A673 (cell line): ENCODE data around the gene SCNM1. TPM values are rescaled to one million over a fixed set of nuclear protein-coding genes. Genes with fewer than 3 reads are reported as not detected.

Experiments used
- BruUV-seq: library from RNA; stranded (reverse); fragments of 400-500 nt; replicated peaks from 2 replicates; lab custom pipeline; 2021; lab: Mats Ljungman, UMichigan
- CTCF ChIA-PET: fragments of 300-600 bp; sonication (Branson Sonifier 250); formaldehyde crosslinking; loops from one replicate; lab custom pipeline; 2022; ENCODE audit warnings: antibody characterized with exemption; lab: Charles Lee
- POLR2A ChIA-PET: fragments of 300-600 bp; sonication (Branson Sonifier 250); formaldehyde crosslinking; loops from one replicate; lab custom pipeline; 2022; ENCODE audit warnings: antibody characterized with exemption; ENCODE audit not compliant: low non-redundant PET; lab: Charles Lee
- DNase-seq: peaks from one replicate; pipeline ENCODE4 v3.0.0-alpha.2; 2015; ENCODE audit warnings: low spot score
- H3K27ac ChIP-seq: fragments of 200-600 bp; sonication (generic); 2 replicates; pipeline ENCODE4 v1.5.1; 2016; ENCODE audit warnings: mixed run types, low read depth, mild to moderate bottlenecking, mixed read lengths, antibody characterized with exemption, low read length; ENCODE audit not compliant: poor library complexity, severe bottlenecking
- H3K27me3 ChIP-seq: fragments of 200-600 bp; sonication (generic); replicated peaks from 2 replicates; pipeline ENCODE4 v1.6.1; 2017; ENCODE audit warnings: mixed run types, low read depth, mild to moderate bottlenecking, mixed read lengths, antibody characterized with exemption, low read length; ENCODE audit not compliant: insufficient read depth, poor library complexity
- H3K36me3 ChIP-seq: fragments of 200-600 bp; sonication (generic); 2 replicates; pipeline ENCODE4 v1.6.1; 2016; ENCODE audit warnings: mixed run types, mild to moderate bottlenecking, mixed read lengths, antibody characterized with exemption, low read length; ENCODE audit not compliant: insufficient read depth, poor library complexity, severe bottlenecking
- H3K4me1 ChIP-seq: fragments of 200-600 bp; sonication (generic); 2 replicates; pipeline ENCODE4 v1.6.1; 2017; ENCODE audit warnings: mixed run types, mild to moderate bottlenecking, mixed read lengths, antibody characterized with exemption, low read length; ENCODE audit not compliant: insufficient read depth, poor library complexity, severe bottlenecking
- H3K4me3 ChIP-seq: fragments of 200-600 bp; sonication (generic); 2 replicates; pipeline ENCODE4 v1.5.1; 2016; ENCODE audit warnings: low read depth, mixed run types, mild to moderate bottlenecking, mixed read lengths, low read length; ENCODE audit not compliant: poor library complexity, severe bottlenecking
- H3K9me3 ChIP-seq: fragments of 200-600 bp; sonication (generic); 2 replicates; pipeline ENCODE4 v1.6.1; 2016; ENCODE audit warnings: mixed run types, low read depth, mild to moderate bottlenecking, mixed read lengths, antibody characterized with exemption, low read length; ENCODE audit not compliant: poor library complexity, severe bottlenecking
- EZH2 ChIP-seq: fragments of 200-600 bp; sonication (generic); IDR thresholded peaks from 2 replicates; pipeline ENCODE4 v1.6.1; 2017; ENCODE audit warnings: borderline replicate concordance, low read depth, mild to moderate bottlenecking, mixed read lengths, antibody characterized with exemption, low read length; ENCODE audit not compliant: poor library complexity, severe bottlenecking
- intact Hi-C: fragments of 100-400 bp; cut with micrococcal nuclease; formaldehyde crosslinking; loops from one replicate; pipeline ENCODE4 v1.10.0; 2022; ENCODE audit not compliant: unreplicated experiment
- total RNA-seq: library from RNA; stranded (reverse); gene quantifications from 2 replicates; pipeline ENCODE4 v1.2.3, GENCODE V29; 2021
- TF ChIP-seq, protein P1 (sequence below): fragments of 300-800, 200-600 bp; sonication (generic); conservative IDR thresholded peaks from 2 replicates; pipeline ENCODE4 v1.5.1; 2017; ENCODE audit warnings: low read depth, mild to moderate bottlenecking, antibody characterized with exemption, low read length, moderate library complexity, mixed read lengths

The SCNM1 gene
- total RNA-seq, 1 experiment from 2014 or later = 59.6 TPM

DNA sequence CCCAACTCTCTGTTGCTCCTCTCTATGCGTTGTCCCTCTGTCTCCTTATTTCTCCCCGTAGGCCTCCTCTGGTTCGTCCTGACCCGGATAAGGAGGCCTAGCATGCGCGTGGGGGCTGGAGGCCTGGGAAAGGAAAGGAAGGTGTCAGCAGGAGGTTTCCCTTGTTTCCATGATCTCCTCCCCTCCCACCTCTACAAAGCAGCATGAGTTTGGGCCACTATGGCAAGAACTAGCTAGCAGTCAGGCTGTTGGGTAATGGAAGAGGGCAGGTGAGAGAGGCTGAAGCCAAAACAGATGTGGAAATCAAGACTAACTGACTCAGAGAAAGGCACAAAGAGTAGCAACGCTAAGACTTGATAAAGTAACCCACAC lies 18.8 kb upstream of the SCNM1 start:
- BruUV-seq = no TSS peak
- TF ChIP-seq, protein P1, sequence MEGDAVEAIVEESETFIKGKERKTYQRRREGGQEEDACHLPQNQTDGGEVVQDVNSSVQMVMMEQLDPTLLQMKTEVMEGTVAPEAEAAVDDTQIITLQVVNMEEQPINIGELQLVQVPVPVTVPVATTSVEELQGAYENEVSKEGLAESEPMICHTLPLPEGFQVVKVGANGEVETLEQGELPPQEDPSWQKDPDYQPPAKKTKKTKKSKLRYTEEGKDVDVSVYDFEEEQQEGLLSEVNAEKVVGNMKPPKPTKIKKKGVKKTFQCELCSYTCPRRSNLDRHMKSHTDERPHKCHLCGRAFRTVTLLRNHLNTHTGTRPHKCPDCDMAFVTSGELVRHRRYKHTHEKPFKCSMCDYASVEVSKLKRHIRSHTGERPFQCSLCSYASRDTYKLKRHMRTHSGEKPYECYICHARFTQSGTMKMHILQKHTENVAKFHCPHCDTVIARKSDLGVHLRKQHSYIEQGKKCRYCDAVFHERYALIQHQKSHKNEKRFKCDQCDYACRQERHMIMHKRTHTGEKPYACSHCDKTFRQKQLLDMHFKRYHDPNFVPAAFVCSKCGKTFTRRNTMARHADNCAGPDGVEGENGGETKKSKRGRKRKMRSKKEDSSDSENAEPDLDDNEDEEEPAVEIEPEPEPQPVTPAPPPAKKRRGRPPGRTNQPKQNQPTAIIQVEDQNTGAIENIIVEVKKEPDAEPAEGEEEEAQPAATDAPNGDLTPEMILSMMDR = no peak
- no peak for TF ChIP-seq EZH2
- ChIA-PET POLR2A (no interaction called here), CTCF (interaction anchor here (0.6 kb wide), 1 partner anchor 615 kb away, joined by 6 read pairs; no protein-coding TSS in a partner anchor)
- Histone ChIP-seq H3K36me3 (no peaks in the 10 kb centered on the region), H3K4me3 (peak overlapping the region; percentile 86), H3K27me3 (no peaks in the 10 kb centered on the region), H3K27ac (no peak overlapping the region), H3K4me1 (peaks cover 9% of the 10 kb centered on the region), H3K9me3 (no peaks in the 10 kb centered on the region)
- no peak for DNase-seq
- intact Hi-C loops = no loop called here

DNA sequence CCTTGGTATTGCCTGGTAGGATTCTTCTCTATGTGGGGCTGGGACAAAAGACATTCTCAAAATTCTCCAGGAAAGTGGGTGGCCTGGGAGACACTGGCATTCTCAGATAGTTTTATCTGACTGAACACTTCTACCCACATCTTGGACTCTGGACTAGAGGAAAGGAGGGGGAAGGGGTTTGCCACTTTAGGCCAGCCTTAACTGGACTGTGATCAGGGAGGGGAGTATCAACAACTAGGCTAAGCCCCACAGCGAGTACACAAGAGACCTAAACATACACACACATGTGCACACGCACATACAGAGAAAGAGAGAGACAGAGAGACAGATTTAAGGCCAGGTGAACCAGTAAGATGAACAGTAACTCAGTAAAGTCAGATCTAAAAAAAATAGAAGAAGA lies 18.3 kb upstream of the SCNM1 start:
- Histone ChIP-seq H3K27me3 (no peaks in the 10 kb centered on the region), H3K4me1 (peaks cover 9% of the 10 kb centered on the region), H3K27ac (no peak overlapping the region), H3K9me3 (no peaks in the 10 kb centered on the region), H3K4me3 (no peak overlapping the region), H3K36me3 (no peaks in the 10 kb centered on the region)
- intact Hi-C loops = no loop called here
- POLR2A ChIA-PET = no interaction called here
- CTCF ChIA-PET = no interaction called here
- no peak for DNase-seq
- no peak for TF ChIP-seq EZH2
- TF ChIP-seq, protein P1 = no peak
- no TSS peak for BruUV-seq

DNA sequence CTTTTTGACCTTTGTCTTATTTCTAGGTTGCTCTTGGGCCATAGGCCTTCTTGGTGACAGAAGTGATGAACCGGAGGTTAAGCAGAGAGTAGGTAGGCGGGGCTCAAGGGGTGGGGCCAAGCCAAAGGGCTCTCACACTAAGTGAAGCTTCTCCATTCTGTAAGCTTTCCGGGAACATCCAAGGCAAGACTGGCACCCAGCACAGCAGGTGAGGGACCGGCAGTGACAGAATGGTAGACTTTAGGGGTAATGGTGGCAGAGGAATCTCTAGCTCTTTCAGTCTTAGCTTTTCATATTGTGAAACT lies 9.5 kb upstream of the SCNM1 start, which contains the start of gene TNFAIP8L2:
Gene TNFAIP8L2, plus strand, starts transcription at position 135 of the 305 bp plus-strand sequence. CDS start 2,049 bp downstream, outside the sequence.
- ChIA-PET POLR2A (no interaction called here), CTCF (interaction anchor here (3.7 kb wide), 1 partner anchor 56 kb away, joined by 21 read pairs; no protein-coding TSS in a partner anchor)
- Histone ChIP-seq H3K9me3 (no peaks in the 10 kb centered on the region), H3K36me3 (peaks cover 2% of the 10 kb centered on the region), H3K27me3 (no peaks in the 10 kb centered on the region), H3K27ac (no peak within 1 kb of the TSS), H3K4me3 (no peak within 1 kb of the TSS), H3K4me1 (no peaks in the 10 kb centered on the region)
- BruUV-seq = no TSS peak
- TF ChIP-seq, protein P1 = no peak
- TF ChIP-seq EZH2 = no peak
- intact Hi-C loops = loop anchor here (2.0 to 10.0 kb wide), 2 partner anchors 58 to 132 kb away; no protein-coding TSS in a partner anchor
- no peak for DNase-seq
